ENCODE results near the gene IL3RA.

DNA sequence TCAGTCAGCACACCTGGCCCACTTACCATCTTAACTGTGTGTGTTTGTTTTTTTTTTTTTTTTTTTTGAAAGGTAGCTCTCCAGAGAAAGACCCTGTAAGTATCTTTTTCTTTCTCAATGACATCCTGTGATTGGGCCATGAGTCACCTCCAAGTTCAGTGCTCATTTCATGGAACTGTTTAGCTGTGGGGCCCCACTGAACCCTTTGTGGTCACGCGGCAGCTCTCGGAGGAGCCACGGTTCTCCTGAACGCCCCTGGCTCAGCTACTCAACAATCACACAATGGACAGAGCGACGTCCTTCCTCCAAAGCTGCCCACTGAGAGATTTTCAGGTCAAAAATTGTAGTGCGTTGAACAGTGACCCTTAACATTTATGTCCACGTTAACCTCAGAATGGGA, 14.2 kb upstream of the IL3RA start:
- no peak for TF ChIP-seq EZH2phosphoT487 (IDR thresholded peaks at IDR 0.05; ENCODE audit: low read length)
- TF ChIP-seq, protein P1, sequence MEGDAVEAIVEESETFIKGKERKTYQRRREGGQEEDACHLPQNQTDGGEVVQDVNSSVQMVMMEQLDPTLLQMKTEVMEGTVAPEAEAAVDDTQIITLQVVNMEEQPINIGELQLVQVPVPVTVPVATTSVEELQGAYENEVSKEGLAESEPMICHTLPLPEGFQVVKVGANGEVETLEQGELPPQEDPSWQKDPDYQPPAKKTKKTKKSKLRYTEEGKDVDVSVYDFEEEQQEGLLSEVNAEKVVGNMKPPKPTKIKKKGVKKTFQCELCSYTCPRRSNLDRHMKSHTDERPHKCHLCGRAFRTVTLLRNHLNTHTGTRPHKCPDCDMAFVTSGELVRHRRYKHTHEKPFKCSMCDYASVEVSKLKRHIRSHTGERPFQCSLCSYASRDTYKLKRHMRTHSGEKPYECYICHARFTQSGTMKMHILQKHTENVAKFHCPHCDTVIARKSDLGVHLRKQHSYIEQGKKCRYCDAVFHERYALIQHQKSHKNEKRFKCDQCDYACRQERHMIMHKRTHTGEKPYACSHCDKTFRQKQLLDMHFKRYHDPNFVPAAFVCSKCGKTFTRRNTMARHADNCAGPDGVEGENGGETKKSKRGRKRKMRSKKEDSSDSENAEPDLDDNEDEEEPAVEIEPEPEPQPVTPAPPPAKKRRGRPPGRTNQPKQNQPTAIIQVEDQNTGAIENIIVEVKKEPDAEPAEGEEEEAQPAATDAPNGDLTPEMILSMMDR (IDR thresholded peaks at IDR 0.05; ENCODE audit: low read length): no peak

Measured in MM.1S (cell line).